GM12872 (cell line): Measurements from ENCODE around the gene CADPS.

Source experiments
- CTCF ChIP-seq: IDR thresholded peaks from 3 replicates; pipeline ENCODE4 v1.5.1; 2011; ENCODE audit warnings: low read depth, mild to moderate bottlenecking, low read length, moderate library complexity; ENCODE audit not compliant: insufficient read depth

The CADPS gene

DNA sequence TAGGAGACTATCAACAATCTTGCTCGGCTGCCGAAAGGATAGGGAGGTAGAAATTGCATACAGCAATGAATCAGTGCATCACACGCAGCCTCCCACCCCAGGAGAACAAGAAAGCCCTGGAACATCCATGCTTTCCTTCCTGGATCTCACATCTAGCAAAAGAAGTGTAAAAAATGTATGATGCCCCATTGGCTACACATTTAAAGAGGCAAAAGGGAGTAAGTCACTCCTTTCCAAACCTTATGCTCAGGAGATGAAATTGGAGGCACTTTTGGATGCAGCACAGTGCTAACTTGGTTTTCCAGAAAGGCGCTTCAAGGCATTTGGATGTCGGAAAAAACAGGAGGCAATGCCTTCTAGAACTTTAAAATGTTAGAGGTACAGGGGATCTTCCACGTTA is 469.6 kb downstream of the CADPS start:
- no peak for TF ChIP-seq CTCF

- no peak for TF ChIP-seq CTCF
These were observed 470.1 kb downstream of the CADPS start for GRCh38 chr3:62405135-62405534.

- no peak for TF ChIP-seq CTCF
These were observed 470.9 kb downstream of the CADPS start for GRCh38 chr3:62404321-62404720.

DNA sequence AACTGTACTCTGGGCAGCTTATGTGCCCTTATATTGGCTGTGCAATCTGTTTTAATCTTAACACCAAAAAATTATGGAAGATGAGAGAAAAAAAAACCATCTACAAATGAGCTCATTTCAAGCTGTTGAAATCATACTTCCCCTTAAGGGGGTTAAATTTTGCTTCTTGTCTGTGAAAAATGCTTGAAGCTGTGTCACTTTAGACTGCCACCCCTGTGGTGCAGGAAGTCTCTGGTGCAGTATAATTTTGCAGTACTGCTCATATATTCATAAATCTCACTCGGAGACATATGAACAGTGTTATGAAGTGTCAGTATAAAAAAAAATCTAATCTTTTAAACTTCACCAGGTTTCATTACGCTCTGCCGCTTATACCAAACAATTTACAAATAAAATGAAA is 471.5 kb downstream of the CADPS start:
- no peak for TF ChIP-seq CTCF

DNA sequence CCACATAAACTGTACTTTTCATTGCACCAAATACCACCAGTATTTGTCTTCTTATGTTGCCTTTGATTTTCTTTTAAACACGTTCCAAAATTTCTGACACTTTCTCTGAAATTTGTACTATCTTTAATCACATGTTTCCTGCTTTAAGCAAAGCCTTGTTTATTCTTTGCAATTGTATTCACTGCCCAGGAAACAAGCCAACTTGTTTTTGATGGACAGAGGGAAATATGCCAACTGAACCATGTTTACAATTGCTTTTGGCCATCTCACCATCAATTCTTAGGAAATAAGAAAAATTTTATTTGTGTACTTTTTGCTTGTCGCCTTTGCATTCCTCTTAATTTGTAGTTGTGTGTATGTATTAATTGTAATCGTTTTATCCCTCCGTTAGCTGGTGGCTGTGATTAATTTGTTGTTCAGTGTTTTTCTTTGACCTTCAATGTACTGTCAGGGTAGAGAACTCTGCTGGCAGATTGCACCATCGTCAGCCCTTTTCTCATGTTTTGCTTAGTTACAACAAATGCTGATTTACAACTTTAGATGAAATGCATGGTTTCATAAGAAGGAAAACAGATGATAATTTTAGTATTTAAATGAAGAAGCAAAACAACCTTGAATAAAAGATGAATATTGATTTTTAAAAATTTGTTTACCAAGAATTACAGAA is 482.5 kb downstream of the CADPS start:
- no peak for TF ChIP-seq CTCF

DNA sequence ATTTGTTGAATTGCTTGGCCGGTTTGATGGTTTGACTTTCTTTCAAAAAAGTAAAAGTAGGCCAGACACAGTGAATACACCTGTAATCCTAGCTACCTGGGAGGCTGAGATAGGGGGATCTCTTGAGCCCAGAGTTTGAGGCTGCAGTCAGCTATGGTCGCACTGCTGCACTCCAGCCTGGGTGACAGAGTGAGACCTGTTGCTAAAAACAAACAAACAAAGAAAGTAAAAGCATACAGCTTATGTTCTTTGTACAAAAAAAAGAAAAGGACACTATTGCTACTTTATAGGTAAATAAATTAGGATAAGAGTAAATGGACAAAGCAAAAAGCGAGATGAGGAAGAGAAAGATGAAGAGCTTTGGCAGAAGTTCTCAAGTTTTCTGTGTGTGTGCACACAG is 488.0 kb downstream of the CADPS start:
- no peak for TF ChIP-seq CTCF

GRCh38 chr3:62379321-62379798 is 495.9 kb downstream of the CADPS start:
- TF ChIP-seq CTCF, result no peak
